GM20431 (cell line): Measurements from ENCODE around the gene RPL32.
"Not testable (repeated sequence)": the region's sequence is repeated elsewhere in the genome, so short reads cannot be mapped to it uniquely, and the experiment has no call there.

Source experiments
- in situ Hi-C: fragments of 300-500 bp; cut with MseI, MboI; formaldehyde crosslinking; loops from one replicate; pipeline ENCODE4 v1.15.0; 2020; ENCODE audit warnings: low sequenced_read_pairs; ENCODE audit not compliant: unreplicated experiment

The RPL32 gene

DNA sequence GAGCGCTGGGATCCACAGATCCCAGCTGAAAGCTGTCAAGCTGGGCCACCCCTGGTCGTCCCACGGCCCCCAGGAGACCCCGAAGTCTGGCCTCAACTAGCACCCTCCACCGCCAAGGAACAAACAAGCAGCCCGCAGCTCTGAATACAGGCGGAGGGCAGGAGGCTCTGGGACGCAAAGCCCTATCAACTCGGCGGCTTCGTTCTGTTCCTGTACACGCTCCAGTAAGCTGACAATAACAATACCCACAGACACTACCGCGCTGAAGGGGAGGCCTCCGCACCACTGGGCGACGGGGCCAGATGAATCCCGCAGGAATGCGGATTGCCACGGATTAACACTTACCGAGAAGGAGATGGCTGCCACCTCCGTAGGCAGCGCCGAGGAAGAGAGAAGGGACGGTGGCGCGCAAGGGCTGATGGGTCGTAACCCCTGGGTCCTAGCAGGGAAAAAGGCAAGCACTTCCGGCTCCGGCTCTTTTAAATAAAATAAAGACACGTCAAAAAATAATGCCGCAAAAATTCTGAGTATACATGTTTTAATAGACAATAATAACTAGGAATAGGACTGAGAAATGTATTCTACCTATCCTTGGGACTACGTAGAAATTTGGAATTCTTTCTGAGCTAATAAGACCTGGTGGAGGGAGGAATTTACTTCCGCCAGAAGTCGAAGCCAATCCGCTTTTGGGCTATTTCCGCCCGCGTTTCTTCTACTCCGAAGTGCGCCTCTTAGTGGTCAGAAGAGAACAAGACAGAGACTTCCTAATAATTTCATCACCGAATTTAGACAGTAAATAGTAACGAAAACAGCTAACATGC, at the start of gene RPL32:
RPL32 (minus strand) TSS at position 417 of the 821 bp plus-strand sequence. CDS start 1,328 bp downstream, outside the sequence.
- in situ Hi-C loops = no loop called here

DNA sequence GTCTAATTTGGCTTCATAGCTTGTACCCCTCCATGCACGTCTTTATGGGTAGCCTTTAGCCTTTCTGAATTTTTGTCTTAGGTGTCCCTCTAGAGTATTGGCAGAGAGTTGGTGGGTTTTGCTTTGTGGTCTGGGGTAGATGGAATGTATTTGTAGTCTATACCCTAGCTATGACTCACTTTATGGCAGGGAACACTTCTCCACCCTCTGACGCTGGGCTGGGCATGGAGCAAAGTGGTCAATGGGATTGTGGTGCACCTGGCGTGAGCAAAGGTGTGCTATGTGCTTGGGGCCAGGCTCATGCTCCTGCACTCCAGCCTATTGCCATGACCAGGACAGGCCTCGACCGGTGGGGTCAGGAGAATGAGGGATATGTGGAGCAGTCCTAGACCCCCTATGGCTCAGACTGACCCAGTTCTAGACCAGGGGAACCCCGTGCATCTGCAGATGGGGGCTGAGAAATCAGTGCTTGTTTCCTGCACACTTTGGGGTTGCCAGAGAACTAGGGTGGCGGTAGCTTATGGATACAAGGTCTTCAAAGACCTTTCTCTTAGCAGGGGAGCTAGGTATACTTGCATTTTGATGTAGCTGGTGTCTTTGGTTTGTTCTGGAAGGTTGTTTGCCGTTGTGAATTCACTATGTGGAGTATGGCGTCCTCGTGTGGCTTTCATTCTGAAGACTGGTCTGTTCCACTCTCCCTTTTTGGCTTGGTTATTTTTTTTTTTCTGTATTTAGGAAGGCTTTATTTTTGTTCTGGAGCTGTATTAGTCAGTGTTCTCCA, 49.4 kb upstream of the RPL32 start:
- in situ Hi-C loops = no loop called here

DNA sequence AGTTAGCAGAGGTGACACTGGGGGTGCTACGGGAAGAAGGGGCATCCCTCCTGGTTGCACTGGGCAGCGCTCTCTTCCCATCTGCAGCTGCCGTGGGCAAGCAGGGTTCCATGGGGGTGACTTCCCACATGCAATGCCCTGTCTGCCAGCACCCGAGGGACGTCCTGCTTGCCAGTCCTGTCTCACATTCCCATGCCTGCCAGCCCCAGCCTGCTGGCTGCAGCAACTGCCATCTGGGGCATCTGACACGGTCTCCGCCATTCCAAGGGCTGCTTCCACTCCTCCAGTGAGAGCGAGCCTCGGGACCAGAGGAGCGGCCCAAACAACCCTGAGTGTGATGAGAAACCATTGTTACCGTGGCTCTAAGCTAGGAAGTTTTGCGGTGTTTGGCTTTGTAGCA, 45.4 kb upstream of the RPL32 start:
- in situ Hi-C loops = no loop called here

DNA sequence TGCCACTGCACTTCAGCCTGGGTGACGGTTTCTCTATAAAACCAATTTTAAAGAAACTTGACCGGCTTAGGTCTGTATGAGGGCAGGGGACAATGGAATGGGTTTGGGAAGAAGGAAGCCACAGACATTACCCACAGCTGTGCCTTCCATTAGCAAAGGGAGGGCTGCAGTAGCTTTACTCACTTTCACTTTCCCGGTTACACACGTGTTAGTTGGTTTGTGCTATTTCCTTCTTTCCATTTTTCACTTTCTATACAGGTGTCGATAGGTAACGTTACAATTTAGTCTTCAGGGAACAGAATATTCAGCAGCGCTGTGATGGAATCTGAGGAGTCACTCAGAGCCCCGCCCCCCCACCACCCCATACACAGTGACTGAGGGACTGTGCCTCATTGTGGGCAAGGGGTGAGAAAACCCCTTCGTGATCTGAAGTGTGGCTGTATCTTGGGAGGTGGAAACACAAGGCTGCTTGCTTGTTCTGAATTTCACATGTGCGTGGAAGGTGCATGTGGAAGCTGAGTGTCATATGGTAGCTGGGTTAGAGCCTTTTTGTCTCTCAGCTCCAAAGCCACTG, 44.8 kb upstream of the RPL32 start:
- in situ Hi-C loops = no loop called here

DNA sequence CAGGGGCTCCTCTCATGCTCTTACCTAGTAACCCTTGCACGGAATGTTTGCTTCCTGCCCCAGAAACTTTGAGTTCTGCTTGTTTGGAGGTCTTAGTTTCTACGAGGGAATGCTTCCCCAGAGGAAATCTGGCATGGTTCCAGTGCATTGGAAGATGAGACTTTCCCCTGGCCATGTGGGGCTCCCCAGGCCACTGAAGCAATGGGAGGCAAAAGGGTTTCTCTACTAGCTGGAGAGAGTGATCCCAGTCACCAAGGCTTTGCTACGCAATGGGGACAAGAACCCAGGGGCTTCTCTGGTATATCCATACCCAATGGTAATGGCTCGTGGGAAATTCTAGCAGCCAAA, 44.2 kb upstream of the RPL32 start:
- in situ Hi-C loops = no loop called here

DNA sequence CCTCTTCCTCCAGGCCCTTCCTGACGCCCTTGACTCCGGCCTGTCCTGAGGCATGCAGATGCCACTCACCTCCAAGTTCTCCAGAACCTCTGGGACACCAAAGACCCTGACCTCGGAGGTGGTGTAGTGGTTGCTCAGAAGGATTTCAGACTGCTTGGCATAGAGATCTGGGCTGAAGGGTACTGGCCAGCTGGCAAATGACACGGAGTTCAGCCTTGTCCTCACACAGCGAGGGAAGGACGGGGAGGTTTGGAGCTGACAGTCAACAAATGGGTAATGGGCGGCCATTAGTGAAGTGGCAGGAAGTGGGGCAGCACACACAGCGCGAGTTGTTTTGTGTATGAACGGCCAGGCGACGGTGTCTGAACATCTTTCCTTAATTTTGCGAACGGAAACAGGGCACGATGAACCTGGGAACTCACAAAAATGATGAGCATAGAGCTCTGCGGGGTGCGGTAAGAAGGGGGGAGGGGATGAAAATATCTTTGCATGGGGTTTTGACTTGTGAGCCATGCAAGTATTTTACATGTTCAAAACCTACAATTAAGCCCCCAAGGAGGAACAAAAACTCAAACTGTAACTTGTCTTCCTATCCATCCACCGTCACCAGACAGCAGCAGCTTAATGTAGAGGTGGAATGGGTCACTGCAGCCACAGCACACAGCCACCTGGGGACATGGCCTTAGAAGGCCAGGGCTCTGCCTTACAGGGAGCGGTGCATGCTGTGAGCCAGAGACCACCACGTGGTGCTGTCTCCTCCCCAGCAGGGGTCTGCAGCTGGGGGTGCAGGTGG, 43.6 kb upstream of the RPL32 start:
- in situ Hi-C loops = no loop called here

DNA sequence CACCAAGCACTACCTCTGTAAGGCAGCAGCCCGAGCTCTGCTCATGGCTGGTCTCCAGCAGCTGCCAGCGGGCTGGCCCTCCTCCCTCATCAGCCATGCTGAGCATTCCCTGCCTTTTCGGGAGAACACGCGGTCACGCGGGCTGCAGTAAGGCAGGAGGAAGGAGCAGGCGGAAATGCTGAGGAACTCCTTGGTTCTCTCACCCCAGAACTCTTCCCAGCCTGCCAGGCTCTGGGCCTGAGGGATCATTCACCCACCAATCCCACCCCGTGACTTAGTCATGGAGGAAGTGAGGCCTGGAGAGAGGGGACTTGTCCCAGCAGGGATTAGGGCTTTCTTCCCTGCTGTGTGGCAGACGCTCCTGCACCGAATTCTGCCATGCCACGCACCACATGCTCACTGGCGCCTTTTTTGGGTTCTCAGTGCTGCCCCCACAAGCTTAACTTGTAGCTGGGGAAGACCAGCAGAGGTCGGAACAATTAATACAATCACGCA, 42.9 kb upstream of the RPL32 start:
- in situ Hi-C loops = no loop called here

DNA sequence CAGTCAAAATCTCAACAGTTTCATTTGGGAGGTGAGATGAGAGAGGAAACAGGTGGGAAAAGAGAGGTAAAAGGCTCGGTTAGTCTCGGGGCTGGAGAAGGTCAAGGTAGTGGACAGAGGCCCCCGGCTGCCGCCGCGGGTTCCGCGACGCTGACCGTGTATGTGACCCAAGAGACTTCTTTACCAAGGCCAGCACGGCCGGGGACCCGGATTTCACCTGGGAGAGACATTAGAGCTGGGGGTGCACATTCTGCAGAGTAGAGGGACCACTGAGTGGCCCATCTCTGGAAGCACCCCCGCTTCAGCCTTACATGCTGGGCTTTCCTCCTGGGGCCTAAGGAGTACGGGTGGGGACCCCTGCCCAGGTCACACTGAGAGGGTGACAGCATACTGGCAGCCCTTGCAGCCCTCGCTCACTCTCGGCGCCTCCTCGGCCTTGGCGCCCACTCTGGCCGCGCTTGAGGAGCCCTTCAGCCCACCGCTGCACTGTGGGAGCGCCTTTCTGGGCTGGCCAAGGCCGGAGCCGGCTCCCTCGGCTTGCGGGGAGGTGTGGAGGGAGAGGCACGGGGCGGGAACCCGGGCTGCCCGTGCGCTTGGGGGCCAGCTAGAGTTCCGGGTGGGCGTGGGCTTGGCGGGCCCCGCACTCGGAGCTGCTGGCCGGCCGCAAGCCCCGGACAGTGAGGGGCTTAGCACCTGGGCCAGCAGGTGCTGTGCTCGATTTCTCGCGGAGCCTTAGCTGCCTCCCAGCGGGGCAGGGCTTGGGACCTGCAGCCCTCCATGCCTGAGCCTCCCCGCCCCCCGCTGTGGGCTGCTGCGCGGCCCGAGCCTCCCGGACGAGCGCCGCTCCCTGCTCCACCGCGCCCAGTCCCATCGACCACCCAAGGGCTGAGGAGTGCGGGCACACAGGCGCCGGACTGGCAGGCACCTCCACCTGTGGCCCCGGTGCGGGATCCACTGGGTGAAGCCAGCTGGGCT, 41.3 kb upstream of the RPL32 start:
- in situ Hi-C loops = no loop called here

DNA sequence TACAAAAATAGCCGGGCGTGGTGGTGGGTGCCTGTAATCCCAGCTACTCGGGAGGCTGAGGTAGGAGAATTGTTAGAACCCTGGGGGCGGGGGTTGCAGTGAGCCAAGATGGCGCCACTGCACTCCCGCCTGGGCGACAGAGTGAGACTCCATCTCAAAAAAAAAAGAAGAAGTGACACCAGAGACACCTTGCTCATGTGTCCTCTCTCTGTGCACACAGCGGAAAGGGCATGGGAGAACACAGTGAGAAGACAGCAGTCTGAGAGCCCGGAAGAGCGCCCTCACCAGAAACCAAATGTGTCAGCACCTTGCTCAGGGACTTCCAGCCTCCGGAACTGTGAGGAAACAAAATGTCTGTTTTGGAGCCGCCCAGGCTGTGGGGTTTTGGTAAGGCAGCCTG, 40.5 kb upstream of the RPL32 start:
- in situ Hi-C loops = not testable (repeated sequence)

DNA sequence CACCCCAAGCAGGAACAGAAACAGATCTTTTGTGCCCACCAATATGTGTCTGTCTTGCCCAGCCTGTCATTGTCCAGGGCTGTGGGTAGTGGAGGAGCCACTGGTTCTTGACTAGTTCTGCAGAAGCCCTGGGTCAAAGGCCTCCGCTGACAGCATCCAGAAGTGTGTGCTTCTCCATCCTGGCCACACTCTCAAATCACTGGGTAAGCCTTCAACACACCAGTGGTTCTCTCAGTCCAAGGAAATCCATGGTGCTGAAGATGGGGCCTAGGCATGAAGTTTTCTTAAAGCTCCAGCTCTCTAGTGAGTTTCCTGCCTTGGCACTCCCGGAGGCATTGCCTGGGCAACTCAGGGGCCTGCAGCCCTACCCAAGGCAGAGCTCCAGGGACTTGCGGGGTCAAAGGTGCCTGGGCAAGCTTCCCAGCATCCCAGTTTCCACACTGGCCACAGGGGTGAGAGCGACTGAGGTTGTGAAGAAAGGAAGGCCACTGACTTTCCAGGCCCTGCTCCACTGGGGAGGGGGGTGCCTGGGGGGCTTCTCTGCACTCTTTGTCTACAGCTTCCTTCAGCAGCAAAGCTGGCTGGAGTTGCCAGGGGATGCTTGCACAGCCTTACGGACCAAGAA, 37.9 kb upstream of the RPL32 start:
- in situ Hi-C loops = no loop called here

DNA sequence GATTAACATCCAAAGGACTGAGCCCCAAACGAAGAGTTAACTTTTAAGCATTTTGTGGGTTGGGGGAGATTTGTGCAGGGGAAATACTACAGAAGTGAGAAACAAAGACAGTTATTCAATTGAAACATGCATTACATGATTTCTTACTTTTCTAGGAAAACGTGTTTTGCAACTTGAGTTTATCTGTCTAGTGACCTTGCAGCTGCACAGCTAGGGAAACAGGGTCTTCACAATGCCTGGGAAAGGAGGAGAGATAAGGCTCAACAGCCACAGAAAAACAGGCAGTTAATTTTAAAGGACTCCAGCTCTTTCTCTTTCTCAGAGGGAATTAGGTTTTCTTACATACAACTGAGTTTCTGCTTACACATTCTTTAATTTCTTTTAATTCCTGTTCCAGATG, 37.4 kb upstream of the RPL32 start:
- in situ Hi-C loops = not testable (repeated sequence)

DNA sequence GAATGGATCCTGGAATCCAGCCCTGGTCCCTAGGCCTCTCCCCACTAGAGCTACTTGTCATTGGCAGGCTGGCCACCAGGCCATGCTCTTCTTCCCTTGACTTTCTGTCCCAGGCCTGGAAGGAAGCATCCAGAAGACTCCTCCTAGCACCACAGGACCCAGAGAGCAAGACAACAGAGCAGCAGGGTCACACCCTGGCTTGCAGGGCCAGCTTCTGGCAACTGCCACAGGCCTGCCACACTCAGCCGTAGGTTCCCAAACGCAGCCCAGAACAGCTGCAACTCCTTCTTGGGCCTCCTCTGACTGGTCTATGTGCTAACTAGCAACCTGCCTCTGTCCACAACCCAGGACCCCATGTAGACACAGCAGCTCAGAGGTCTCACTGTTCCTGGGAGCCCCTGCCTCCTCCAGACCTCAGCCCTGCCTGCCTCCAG, 36.8 kb upstream of the RPL32 start:
- in situ Hi-C loops = no loop called here

DNA sequence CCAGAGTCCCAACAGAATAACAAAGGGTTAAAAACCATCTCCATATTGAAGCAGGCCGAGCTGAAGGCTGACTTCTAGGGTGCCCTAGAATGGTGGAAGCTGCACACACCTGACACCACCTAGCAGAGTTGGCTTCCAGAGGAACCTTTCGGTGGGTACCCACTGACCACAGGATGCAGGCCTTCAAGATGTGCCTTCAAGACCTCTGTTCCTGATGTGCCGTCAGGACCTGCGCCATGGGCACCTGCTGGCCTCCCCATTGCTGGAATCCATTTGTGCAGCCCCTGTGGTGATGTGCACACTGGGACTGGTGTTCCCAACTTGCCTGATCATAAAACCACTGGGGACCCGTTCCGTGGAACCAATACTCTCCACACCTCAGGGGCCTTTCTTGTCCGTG, 35.7 kb upstream of the RPL32 start:
- in situ Hi-C loops = no loop called here

DNA sequence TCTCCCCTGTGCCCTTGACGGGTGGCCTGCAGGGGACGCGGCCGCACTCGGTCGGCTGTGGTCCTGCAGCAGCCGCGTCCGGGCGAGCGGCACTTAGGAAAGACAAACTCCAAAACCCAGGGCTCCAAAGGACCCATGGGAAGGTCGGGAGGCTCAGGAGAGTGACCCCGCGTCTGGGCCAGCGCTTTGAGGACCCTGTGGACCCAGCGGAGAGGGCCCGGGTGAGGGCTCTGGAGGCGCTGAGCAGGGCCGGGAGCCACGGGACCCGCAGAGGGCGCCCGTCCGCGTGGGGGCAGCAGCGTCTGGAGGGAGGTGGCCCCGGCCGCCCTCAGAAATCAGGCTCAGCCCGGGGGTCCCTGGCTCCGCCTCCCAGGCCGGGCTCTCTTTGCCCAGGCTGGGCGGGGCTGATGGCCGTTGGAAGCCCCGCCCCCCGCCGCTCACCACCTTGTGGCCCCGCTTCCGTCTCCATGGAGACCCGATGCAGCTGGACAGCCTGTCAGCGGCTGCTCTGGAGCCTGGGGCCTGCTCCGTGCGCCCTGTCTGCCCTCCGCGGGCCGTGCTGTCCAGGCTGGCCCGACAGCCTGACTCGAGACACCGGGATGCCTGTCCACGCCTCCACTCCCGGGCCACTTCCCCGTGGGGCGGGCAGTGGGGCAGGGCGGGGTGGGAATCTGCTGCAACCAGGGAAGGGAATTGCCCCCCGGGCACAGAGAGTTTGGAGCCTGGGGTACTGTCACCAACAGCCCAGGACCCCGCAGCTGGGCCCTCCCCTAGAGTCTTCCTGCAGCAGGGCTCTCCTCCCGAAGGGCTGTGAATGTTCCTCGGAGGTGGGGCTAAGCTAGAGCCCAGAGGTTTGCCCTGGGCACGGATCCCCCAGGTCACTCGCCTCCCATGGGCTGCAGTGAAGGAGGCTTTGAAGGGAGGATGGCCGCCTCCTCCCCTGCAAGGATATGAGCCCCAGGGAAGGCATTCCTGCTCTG, 34.8 kb upstream of the RPL32 start:
- in situ Hi-C loops = no loop called here

DNA sequence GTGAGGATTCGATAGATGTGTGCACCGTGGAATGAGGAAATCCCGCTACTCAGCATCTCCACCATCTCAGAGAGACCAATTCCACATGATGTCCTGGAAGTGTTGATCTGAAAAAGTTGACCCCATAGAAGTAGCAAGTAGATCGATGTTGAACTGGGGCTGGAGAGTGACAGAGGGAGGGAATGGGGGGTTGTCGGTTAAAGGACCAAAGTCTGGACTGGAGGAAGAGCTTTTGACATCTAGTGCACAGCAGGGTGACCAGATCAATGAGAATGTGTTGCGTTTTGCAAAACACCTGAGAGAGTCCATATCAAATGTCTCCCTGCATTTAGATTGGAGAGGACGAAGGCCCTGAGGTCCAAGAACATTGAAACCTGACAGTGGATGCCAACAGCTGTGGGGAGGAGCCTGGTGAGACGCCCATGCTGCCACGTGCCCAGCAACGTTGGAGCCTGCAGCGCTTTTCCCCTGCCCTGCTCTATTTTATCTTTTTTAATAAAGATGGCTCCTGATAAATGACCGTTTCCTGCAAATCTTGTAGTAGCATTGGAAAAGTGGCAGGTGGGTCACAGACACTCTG, 30.1 kb upstream of the RPL32 start:
- in situ Hi-C loops = no loop called here

DNA sequence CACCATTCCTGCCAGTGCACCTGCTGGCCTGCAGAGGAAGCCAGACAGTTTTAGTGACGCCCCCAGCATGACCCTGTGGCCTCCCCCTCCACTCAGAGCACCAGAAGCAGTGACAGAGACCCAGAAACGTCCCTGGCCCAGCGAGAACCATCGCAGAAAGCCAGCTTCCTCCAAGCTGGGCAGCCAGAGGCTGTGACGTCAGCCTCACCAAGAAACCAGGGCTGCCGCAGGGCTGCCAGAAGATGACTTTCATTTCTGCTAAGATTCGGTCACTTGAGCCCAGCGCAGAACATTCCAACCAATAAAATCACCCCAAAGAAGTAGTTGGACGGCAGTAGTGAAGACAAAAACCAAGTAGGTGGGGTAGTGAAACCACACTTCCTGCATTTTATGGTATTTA, 29.6 kb upstream of the RPL32 start:
- in situ Hi-C loops = no loop called here

DNA sequence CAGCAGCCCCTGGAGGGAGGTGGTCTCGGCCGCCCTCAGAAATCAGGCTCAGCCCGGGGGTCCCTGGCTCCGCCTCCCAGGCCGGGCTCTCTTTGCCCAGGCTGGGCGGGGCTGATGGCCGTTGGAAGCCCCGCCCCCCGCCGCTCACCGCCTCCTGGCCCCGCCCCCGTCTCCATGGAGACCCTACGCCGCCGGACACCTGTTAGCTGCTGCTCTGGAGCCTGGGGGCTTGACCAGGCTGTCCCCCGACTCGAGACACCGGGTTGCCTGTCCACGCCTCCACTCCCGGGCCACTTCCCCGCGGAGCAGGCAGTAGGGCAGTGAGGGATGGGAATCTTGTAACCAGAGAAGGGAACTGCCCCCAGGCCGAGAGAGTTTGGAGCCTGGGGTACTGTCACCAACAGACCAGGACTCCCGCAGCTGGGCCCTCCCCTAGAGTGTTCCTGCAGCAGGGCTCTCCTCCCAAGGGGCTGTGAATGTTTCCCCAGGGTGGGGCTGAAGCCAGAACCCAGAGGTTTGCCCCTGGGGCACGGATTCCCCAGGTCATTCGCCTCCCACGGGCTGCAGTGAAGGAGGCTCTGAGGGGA, 27.8 kb upstream of the RPL32 start:
- in situ Hi-C loops = no loop called here
